ENCODE results near the gene CABCOCO1. TPM values are rescaled to one million over a fixed set of nuclear protein-coding genes. Genes with fewer than 3 reads are reported as not detected.

Gene CABCOCO1
- total RNA-seq, 2 experiments from 2014 or later: not detected

DNA sequence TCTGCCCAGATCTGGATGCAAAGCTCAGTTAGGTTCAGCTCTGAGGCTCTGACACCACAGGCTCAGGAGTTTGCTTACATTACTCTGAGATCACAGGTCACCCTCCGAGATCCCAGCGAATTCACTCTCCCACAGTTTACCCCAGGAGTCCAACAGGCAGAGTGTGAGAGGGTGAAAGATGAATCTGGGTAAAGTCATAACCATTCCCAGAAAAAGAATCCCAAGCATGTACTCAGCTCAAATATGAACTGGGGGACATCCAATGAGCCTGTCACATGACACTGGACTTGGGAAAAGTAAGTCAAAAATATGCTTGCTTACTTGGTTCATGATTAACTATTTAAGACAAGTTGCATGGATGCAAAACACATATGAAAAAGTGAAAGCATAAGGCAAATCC is 128.5 kb downstream of the CABCOCO1 start:
- Mint-ChIP-seq H3K27me3 (no peaks in the 10 kb centered on the region), H3K36me3 (ENCODE audit: low read depth) (no peaks in the 10 kb centered on the region), H3K9me3 (ENCODE audit: low read depth) (no peaks in the 10 kb centered on the region), H3K4me1 (peaks cover 16% of the 10 kb centered on the region), H3K4me3 (no peak overlapping the region), H3K27ac (no peak overlapping the region)
- POLR2A ChIA-PET: no interaction called here
- DNase-seq (no peak), ATAC-seq (no peak)
- CTCF ChIA-PET: interaction anchor here (0.6 to 0.8 kb wide), 3 partner anchors 32 to 92 kb away, joined by 3 read pairs; no protein-coding TSS in a partner anchor
- intact Hi-C loops (cut with DNase I, micrococcal nuclease): no loop called here

DNA sequence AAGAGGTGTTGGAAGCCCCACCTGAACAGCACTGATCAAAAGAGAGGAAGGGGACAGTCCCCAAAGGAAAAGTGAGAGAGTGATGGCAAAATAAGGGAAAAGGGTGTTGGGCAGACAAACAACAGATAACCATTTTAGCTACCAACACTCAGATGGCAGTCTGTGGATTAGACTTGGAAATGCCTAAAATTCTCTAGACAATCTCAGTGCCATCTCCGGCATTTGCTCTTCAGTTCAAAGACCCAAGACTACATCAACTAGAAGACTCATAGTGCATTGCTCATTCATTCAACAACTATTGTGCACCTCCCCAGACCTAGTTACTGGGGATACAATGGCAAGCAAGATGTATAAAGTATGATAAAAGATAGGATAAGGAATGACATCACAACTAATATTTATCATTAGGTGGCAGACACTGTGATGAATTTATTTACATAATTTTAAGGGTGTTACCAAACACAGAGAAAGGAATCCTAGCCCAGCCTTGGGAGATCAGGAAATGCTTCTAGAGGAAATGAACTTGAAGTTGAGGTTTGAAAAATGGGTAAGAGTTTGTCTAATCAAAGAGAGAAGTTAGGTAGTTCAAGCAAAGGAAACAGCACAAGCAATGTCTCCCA is 129.5 kb downstream of the CABCOCO1 start:
- Mint-ChIP-seq H3K4me3 (no peak overlapping the region), H3K27ac (no peak overlapping the region), H3K27me3 (no peaks in the 10 kb centered on the region), H3K9me3 (ENCODE audit: low read depth) (no peaks in the 10 kb centered on the region), H3K4me1 (peaks cover 6% of the 10 kb centered on the region), H3K36me3 (ENCODE audit: low read depth) (no peaks in the 10 kb centered on the region)
- CTCF ChIA-PET: no interaction called here
- no peak for DNase-seq
- ATAC-seq: no peak
- POLR2A ChIA-PET: no interaction called here
- intact Hi-C loops (cut with DNase I, micrococcal nuclease): no loop called here

- no peak overlapping the region for H3K4me3 Mint-ChIP-seq
- H3K4me1 Mint-ChIP-seq: peaks cover 2% of the 10 kb centered on the region
- no peaks in the 10 kb centered on the region for H3K9me3 Mint-ChIP-seq (ENCODE audit: low read depth)
- intact Hi-C loops (cut with DNase I, micrococcal nuclease): no loop called here
- ChIA-PET CTCF (no interaction called here), POLR2A (no interaction called here)
- H3K27me3 Mint-ChIP-seq: no peaks in the 10 kb centered on the region
- no peak overlapping the region for H3K27ac Mint-ChIP-seq
- H3K36me3 Mint-ChIP-seq (ENCODE audit: low read depth): no peaks in the 10 kb centered on the region
- ATAC-seq: no peak
- DNase-seq: no peak
Observed at GRCh38 chr10:61792921-61793320, 130.2 kb downstream of the CABCOCO1 start.

GRCh38 chr10:61793760-61794703 is 131.3 kb downstream of the CABCOCO1 start:
- H3K9me3 Mint-ChIP-seq (ENCODE audit: low read depth): no peaks in the 10 kb centered on the region
- no peak overlapping the region for H3K4me3 Mint-ChIP-seq
- peaks cover 2% of the 10 kb centered on the region for H3K4me1 Mint-ChIP-seq
- DNase-seq (no peak), ATAC-seq (no peak)
- POLR2A ChIA-PET: no interaction called here
- H3K27ac Mint-ChIP-seq: no peak overlapping the region
- intact Hi-C loops (cut with DNase I, micrococcal nuclease): no loop called here
- no peaks in the 10 kb centered on the region for H3K36me3 Mint-ChIP-seq (ENCODE audit: low read depth)
- CTCF ChIA-PET: interaction anchor here (0.8 to 1.0 kb wide), 2 partner anchors 8 to 41 kb away, joined by 3 to 4 read pairs; no protein-coding TSS in a partner anchor
- H3K27me3 Mint-ChIP-seq: no peaks in the 10 kb centered on the region

GRCh38 chr10:61795147-61795546 is 132.4 kb downstream of the CABCOCO1 start:
- no peak for ATAC-seq
- CTCF ChIA-PET: interaction anchor here (0.8 to 1.0 kb wide), 2 partner anchors 10 to 40 kb away, joined by 3 to 4 read pairs; no protein-coding TSS in a partner anchor
- intact Hi-C loops (cut with DNase I, micrococcal nuclease): no loop called here
- Mint-ChIP-seq H3K27me3 (no peaks in the 10 kb centered on the region), H3K4me1 (peaks cover 2% of the 10 kb centered on the region), H3K27ac (no peak overlapping the region), H3K9me3 (ENCODE audit: low read depth) (no peaks in the 10 kb centered on the region), H3K36me3 (ENCODE audit: low read depth) (no peaks in the 10 kb centered on the region), H3K4me3 (no peak overlapping the region)
- DNase-seq: no peak
- POLR2A ChIA-PET: no interaction called here

- Mint-ChIP-seq H3K4me1 (peaks cover 2% of the 10 kb centered on the region), H3K36me3 (ENCODE audit: low read depth) (no peaks in the 10 kb centered on the region), H3K4me3 (no peak overlapping the region), H3K9me3 (ENCODE audit: low read depth) (no peaks in the 10 kb centered on the region), H3K27ac (no peak overlapping the region), H3K27me3 (no peaks in the 10 kb centered on the region)
- DNase-seq (no peak), ATAC-seq (no peak)
- intact Hi-C loops (cut with DNase I, micrococcal nuclease): no loop called here
- ChIA-PET POLR2A (no interaction called here), CTCF (no interaction called here)
Observed at GRCh38 chr10:61795551-61795950, 132.8 kb downstream of the CABCOCO1 start.

DNA sequence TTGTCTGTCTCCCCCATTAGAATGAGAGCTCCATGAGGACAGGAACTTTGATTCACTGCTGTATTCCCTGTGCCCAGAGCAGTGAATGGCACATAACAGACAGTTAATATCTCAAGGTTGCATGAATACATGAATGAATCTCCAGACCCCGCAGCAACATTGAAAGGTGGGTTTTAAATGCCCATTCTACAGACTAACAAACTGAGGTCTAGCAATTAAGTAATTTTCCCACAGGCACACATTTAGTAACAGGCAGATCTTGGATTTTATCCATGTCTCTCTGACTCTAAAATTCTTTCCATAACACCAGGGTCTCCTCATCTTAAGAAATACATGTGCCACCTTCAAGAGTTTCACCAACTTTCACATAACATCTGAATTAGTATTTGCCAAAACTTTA is 134.1 kb downstream of the CABCOCO1 start:
- ChIA-PET POLR2A (no interaction called here), CTCF (interaction anchor here (0.6 kb wide), 1 partner anchor 24 kb away, joined by 4 read pairs; no protein-coding TSS in a partner anchor)
- no peak for DNase-seq
- ATAC-seq: no peak
- Mint-ChIP-seq H3K9me3 (ENCODE audit: low read depth) (no peaks in the 10 kb centered on the region), H3K36me3 (ENCODE audit: low read depth) (no peaks in the 10 kb centered on the region), H3K4me3 (no peak overlapping the region), H3K4me1 (peaks cover 2% of the 10 kb centered on the region), H3K27me3 (no peaks in the 10 kb centered on the region), H3K27ac (no peak overlapping the region)
- intact Hi-C loops (cut with DNase I, micrococcal nuclease): no loop called here

- H3K4me3 Mint-ChIP-seq: no peak overlapping the region
- DNase-seq: no peak
- ChIA-PET POLR2A (no interaction called here), CTCF (interaction anchor here (1.1 kb wide), 1 partner anchor 361 kb away, joined by 5 read pairs; no protein-coding TSS in a partner anchor)
- no peaks in the 10 kb centered on the region for H3K27me3 Mint-ChIP-seq
- H3K9me3 Mint-ChIP-seq (ENCODE audit: low read depth): no peaks in the 10 kb centered on the region
- intact Hi-C loops (cut with DNase I, micrococcal nuclease): no loop called here
- H3K4me1 Mint-ChIP-seq: peaks cover under 1% of the 10 kb centered on the region
- ATAC-seq: no peak
- H3K27ac Mint-ChIP-seq: no peak overlapping the region
- no peaks in the 10 kb centered on the region for H3K36me3 Mint-ChIP-seq (ENCODE audit: low read depth)
Observed at GRCh38 chr10:61797304-61798153, 134.8 kb downstream of the CABCOCO1 start.

DNA sequence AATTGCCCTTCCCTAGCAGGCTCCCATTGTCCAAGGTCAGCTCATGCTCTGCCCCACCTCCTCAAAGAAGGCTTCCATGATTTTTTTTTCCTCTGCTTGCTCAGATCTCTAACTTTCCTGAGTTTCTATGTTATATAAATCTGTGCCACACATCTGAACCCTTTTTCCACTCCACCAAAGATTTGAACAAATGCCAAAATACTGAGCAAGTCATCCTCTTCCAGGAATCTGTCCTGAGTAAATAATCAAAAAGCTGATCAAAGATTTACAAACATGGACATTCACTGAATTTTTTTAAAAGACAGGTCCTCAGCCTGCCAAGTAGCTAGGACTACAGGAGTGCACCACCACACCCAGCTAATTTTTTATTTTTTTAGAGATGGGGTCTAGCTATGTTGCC is 136.0 kb downstream of the CABCOCO1 start:
- Mint-ChIP-seq H3K4me1 (no peaks in the 10 kb centered on the region), H3K9me3 (ENCODE audit: low read depth) (no peaks in the 10 kb centered on the region), H3K27ac (no peak overlapping the region), H3K27me3 (no peaks in the 10 kb centered on the region), H3K4me3 (no peak overlapping the region), H3K36me3 (ENCODE audit: low read depth) (no peaks in the 10 kb centered on the region)
- intact Hi-C loops (cut with DNase I, micrococcal nuclease): no loop called here
- CTCF ChIA-PET: no interaction called here
- ATAC-seq: no peak
- no peak for DNase-seq
- POLR2A ChIA-PET: no interaction called here

DNA sequence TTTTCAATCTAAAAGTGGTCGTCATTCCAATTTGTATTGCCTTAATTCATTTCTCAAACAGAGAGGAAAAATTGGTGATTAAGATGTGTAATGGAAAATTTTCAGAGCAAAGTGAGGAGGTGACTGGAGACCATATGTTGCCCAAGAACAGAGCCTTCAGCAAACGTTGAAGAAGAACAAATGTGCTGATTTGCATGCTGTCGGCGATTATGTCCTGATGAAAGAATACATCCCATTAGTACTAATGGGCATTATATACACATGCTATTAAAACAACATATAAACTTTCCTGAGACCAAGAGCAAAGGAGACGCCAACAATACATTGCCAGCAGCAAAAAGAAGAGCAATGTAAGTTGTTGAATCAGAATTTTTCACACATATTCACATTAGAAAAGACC is 138.8 kb downstream of the CABCOCO1 start:
- intact Hi-C loops (cut with DNase I, micrococcal nuclease): no loop called here
- Mint-ChIP-seq H3K4me1 (peaks cover 6% of the 10 kb centered on the region), H3K4me3 (no peak overlapping the region), H3K27me3 (no peaks in the 10 kb centered on the region), H3K27ac (no peak overlapping the region), H3K9me3 (ENCODE audit: low read depth) (no peaks in the 10 kb centered on the region), H3K36me3 (ENCODE audit: low read depth) (no peaks in the 10 kb centered on the region)
- ChIA-PET CTCF (no interaction called here), POLR2A (no interaction called here)
- DNase-seq: no peak
- no peak for ATAC-seq

DNA sequence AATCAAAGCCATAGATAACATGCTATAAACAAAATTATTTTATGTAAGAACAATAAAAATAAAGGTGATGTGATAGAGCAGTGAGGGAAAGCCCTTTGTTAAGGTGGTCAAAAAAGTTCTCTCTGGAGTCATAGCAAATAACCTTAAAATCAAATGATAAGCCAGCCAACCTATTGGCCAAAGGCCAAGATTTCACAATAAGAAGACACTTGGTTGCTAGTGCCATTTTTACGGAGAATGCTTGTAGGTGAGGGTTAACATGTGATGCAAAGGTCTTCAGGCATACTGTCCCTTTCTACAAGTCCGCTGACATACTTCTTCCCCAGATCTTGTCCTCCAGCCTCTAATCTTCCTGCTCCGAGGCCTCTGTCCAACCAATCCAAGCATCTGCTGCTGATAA is 140.5 kb downstream of the CABCOCO1 start:
- H3K4me3 Mint-ChIP-seq: no peak overlapping the region
- H3K4me1 Mint-ChIP-seq: peaks cover 6% of the 10 kb centered on the region
- intact Hi-C loops (cut with DNase I, micrococcal nuclease): no loop called here
- no peaks in the 10 kb centered on the region for H3K27me3 Mint-ChIP-seq
- no peak overlapping the region for H3K27ac Mint-ChIP-seq
- POLR2A ChIA-PET: no interaction called here
- CTCF ChIA-PET: no interaction called here
- no peaks in the 10 kb centered on the region for H3K36me3 Mint-ChIP-seq (ENCODE audit: low read depth)
- DNase-seq (no peak), ATAC-seq (no peak)
- no peaks in the 10 kb centered on the region for H3K9me3 Mint-ChIP-seq (ENCODE audit: low read depth)

Data from activated CD4-positive, alpha-beta T cell treated with anti-CD3 and anti-CD28 coated beads for 36 hours (primary cell).